ENCODE data around the gene CACNB2.

Gene CACNB2

GRCh38 chr10:18325889-18326531 lies 185.8 kb downstream of the CACNB2 start:
- DNase-seq, result no peak
- H3K4me3 ChIP-seq, result no peak overlapping the region
- H3K27ac ChIP-seq, result peak overlapping the region; percentile 14 to 46

DNA sequence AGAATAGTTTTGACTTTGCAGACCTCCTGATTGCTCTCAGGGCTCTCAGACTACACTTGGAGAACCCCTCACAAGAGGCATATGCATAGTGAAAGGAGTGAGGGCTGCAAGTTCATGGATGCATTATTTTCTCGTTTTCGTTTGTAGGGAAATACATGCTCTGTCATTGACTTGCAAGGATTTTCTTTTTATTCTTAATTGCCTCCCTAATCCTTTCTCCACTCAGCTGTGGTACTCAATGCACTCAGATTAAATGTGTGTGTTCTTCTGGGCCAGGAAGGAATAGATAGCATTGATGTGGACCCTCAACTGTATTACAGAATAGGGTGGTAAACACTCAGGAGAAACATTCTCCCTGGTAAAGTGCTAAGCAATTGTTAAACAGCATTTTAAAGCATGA lies 188.7 kb downstream of the CACNB2 start:
- Histone ChIP-seq H3K27me3 (no peaks in the 10 kb centered on the region), H3K27ac (no peak overlapping the region), H3K36me3 (no peaks in the 10 kb centered on the region), H3K4me3 (no peak overlapping the region), H3K4me1 (peaks cover 0 to 34% (median 7%) of the 10 kb centered on the region in 4 donors), H3K9me3 (no peaks in the 10 kb centered on the region)
- TF ChIP-seq, protein P1, sequence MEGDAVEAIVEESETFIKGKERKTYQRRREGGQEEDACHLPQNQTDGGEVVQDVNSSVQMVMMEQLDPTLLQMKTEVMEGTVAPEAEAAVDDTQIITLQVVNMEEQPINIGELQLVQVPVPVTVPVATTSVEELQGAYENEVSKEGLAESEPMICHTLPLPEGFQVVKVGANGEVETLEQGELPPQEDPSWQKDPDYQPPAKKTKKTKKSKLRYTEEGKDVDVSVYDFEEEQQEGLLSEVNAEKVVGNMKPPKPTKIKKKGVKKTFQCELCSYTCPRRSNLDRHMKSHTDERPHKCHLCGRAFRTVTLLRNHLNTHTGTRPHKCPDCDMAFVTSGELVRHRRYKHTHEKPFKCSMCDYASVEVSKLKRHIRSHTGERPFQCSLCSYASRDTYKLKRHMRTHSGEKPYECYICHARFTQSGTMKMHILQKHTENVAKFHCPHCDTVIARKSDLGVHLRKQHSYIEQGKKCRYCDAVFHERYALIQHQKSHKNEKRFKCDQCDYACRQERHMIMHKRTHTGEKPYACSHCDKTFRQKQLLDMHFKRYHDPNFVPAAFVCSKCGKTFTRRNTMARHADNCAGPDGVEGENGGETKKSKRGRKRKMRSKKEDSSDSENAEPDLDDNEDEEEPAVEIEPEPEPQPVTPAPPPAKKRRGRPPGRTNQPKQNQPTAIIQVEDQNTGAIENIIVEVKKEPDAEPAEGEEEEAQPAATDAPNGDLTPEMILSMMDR (IDR thresholded peaks at IDR 0.05), result no peak
- no peak for DNase-seq
- intact Hi-C loops (cut with DNase I; ENCODE audit: low total_unique reads), result no loop called here

More at GRCh38 chr10:18325889-18326531, 185.8 kb downstream of the CACNB2 start:
- Histone ChIP-seq H3K36me3 (no peaks in the 10 kb centered on the region), H3K9me3 (no peaks in the 10 kb centered on the region), H3K4me1 (peaks cover 0 to 12% (median 2%) of the 10 kb centered on the region in 4 donors), H3K27me3 (no peaks in the 10 kb centered on the region)
- intact Hi-C loops (cut with DNase I; ENCODE audit: low total_unique reads), result no loop called here
- TF ChIP-seq, protein P1 (IDR thresholded peaks at IDR 0.05), result no peak

GRCh38 chr10:18332048-18332447 lies 191.8 kb downstream of the CACNB2 start:
- Histone ChIP-seq H3K4me3 (no peak overlapping the region), H3K27ac (peak overlapping the region in 1 of 2 donors; percentile 69), H3K4me1 (peaks cover 0 to 29% (median 11%) of the 10 kb centered on the region in 4 donors), H3K9me3 (no peaks in the 10 kb centered on the region), H3K36me3 (no peaks in the 10 kb centered on the region), H3K27me3 (no peaks in the 10 kb centered on the region)
- TF ChIP-seq, protein P1 (IDR thresholded peaks at IDR 0.05), result no peak
- intact Hi-C loops (cut with DNase I; ENCODE audit: low total_unique reads), result no loop called here
- DNase-seq, result no peak

GRCh38 chr10:18332484-18332883 lies 192.3 kb downstream of the CACNB2 start:
- Histone ChIP-seq H3K36me3 (no peaks in the 10 kb centered on the region), H3K4me1 (peaks cover 0 to 29% (median 11%) of the 10 kb centered on the region in 4 donors), H3K4me3 (no peak overlapping the region), H3K27me3 (no peaks in the 10 kb centered on the region), H3K27ac (peak overlapping the region in 1 of 2 donors; percentile 69), H3K9me3 (no peaks in the 10 kb centered on the region)
- TF ChIP-seq, protein P1 (IDR thresholded peaks at IDR 0.05), result no peak
- DNase-seq, result no peak
- intact Hi-C loops (cut with DNase I; ENCODE audit: low total_unique reads), result no loop called here

- no peak for DNase-seq
- H3K27ac ChIP-seq, result peak overlapping the region; percentile 68 to 69
- H3K4me3 ChIP-seq, result peak overlapping the region; percentile 35 to 37
- H3K9me3 ChIP-seq, result no peaks in the 10 kb centered on the region
- intact Hi-C loops (cut with DNase I; ENCODE audit: low total_unique reads), result no loop called here
- no peaks in the 10 kb centered on the region for H3K36me3 ChIP-seq
- TF ChIP-seq, protein P1 (IDR thresholded peaks at IDR 0.05), result no peak
- peaks cover 0 to 29% (median 11%) of the 10 kb centered on the region in 4 donors for H3K4me1 ChIP-seq
- H3K27me3 ChIP-seq, result no peaks in the 10 kb centered on the region
Observed at GRCh38 chr10:18333621-18334020, 193.4 kb downstream of the CACNB2 start.
